22Rv1 (cell line): ENCODE results near the gene RPTOR.

Experiments used
- ZFX ChIP-seq: fragments of 450-650 bp; IDR thresholded peaks from 2 replicates; pipeline ENCODE4 v1.6.1; 2017; ENCODE audit warnings: antibody characterized with exemption, borderline replicate concordance
- TF ChIP-seq, protein P1 (sequence below): fragments of 450-650 bp; IDR thresholded peaks from 2 replicates; pipeline ENCODE4 v1.5.1; 2017; ENCODE audit warnings: mild to moderate bottlenecking

GRCh38 chr17:80797741-80798594, 253.3 kb downstream of the RPTOR start:
- TF ChIP-seq, protein P1, sequence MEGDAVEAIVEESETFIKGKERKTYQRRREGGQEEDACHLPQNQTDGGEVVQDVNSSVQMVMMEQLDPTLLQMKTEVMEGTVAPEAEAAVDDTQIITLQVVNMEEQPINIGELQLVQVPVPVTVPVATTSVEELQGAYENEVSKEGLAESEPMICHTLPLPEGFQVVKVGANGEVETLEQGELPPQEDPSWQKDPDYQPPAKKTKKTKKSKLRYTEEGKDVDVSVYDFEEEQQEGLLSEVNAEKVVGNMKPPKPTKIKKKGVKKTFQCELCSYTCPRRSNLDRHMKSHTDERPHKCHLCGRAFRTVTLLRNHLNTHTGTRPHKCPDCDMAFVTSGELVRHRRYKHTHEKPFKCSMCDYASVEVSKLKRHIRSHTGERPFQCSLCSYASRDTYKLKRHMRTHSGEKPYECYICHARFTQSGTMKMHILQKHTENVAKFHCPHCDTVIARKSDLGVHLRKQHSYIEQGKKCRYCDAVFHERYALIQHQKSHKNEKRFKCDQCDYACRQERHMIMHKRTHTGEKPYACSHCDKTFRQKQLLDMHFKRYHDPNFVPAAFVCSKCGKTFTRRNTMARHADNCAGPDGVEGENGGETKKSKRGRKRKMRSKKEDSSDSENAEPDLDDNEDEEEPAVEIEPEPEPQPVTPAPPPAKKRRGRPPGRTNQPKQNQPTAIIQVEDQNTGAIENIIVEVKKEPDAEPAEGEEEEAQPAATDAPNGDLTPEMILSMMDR, result no peak
- TF ChIP-seq ZFX, result no peak
